Measurements from ENCODE around the gene SNAP29.

The SNAP29 gene

GRCh38 chr22:20862540-20862939, 3.7 kb downstream of the SNAP29 start:
- no peak for DNase-seq (ENCODE audit: insufficient read length, low spot score)
- no peak for FAIRE-seq
- TF ChIP-seq CTCF (IDR thresholded peaks at IDR 0.05; ENCODE audit: insufficient read depth, missing control alignments): no peak

- FAIRE-seq (no peak), DNase-seq (ENCODE audit: insufficient read length, low spot score) (no peak)
- TF ChIP-seq CTCF (IDR thresholded peaks at IDR 0.05; ENCODE audit: insufficient read depth, missing control alignments): no peak
Observed at GRCh38 chr22:20863366-20863765, 4.6 kb downstream of the SNAP29 start.

GRCh38 chr22:20864186-20864908, 5.5 kb downstream of the SNAP29 start:
- FAIRE-seq: no peak
- no peak for TF ChIP-seq CTCF (IDR thresholded peaks at IDR 0.05; ENCODE audit: insufficient read depth, missing control alignments)
- DNase-seq (ENCODE audit: insufficient read length, low spot score): no peak

- TF ChIP-seq CTCF (IDR thresholded peaks at IDR 0.05; ENCODE audit: insufficient read depth, missing control alignments): no peak
- no peak for DNase-seq (ENCODE audit: insufficient read length, low spot score)
- FAIRE-seq: no peak
Observed at GRCh38 chr22:20865331-20865730, 6.5 kb downstream of the SNAP29 start.

- TF ChIP-seq CTCF (IDR thresholded peaks at IDR 0.05; ENCODE audit: insufficient read depth, missing control alignments): no peak
- FAIRE-seq (no peak), DNase-seq (ENCODE audit: insufficient read length, low spot score) (no peak)
Observed at GRCh38 chr22:20865875-20866445, 7.2 kb downstream of the SNAP29 start.

GRCh38 chr22:20866736-20867135, 7.9 kb downstream of the SNAP29 start:
- DNase-seq (ENCODE audit: insufficient read length, low spot score) (no peak), FAIRE-seq (no peak)
- TF ChIP-seq CTCF (IDR thresholded peaks at IDR 0.05; ENCODE audit: insufficient read depth, missing control alignments): no peak
